HG03064 (cell line): Measurements from ENCODE around the gene ARFIP1.
A peak's percentile ranks its signal among the peaks of the same experiment; 100 is the strongest.
"Not testable (repeated sequence)": the region's sequence is repeated elsewhere in the genome, so short reads cannot be mapped to it uniquely, and the experiment has no call there.

Experiments
- ATAC-seq: cut with Tn5 transposase; IDR thresholded peaks from one replicate; pipeline ENCODE4 v1.9.1; 2021; ENCODE audit warnings: low read depth; ENCODE audit not compliant: unreplicated experiment

ARFIP1 gene, protein sequence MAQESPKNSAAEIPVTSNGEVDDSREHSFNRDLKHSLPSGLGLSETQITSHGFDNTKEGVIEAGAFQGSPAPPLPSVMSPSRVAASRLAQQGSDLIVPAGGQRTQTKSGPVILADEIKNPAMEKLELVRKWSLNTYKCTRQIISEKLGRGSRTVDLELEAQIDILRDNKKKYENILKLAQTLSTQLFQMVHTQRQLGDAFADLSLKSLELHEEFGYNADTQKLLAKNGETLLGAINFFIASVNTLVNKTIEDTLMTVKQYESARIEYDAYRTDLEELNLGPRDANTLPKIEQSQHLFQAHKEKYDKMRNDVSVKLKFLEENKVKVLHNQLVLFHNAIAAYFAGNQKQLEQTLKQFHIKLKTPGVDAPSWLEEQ

DNA sequence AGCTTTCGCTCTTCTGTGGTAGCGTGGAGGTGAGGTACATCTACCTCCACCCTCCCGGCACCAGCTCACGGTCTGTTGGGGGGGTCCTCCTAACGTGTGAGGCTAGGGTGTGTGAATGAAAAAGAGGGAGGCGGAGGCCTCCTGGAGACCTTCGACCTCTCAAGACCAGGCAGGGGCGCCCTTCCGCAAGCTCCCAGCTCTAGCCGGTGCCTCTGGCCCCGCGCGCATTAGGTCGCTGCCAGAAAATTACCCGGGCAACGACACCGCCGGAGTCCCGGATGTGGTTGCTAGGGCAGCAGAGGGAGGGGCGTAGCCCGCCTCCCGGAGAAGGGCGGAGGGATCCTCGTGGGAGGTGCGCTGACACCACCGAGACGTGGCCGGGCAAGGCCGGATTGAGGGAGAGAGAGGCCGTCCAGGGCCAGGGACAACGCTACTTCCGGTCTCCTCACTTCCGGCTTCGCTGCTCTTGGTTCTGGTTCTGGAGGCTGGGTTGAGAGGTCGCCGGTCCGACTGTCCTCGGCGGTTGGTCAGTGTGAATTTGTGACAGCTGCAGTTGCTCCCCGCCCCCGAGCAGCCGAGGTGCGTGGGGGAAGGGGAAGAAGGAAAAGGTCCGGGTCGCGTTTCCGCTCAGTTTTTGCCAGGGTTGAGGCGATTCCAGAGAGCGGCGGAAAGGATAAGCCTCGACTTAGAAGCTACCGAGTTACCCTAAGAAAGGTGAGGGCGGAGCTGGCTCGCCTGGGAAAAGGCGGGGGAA, at the start of gene ARFIP1, which contains the start of gene TIGD4:
Gene ARFIP1 (plus strand): TSS at position 442 of the 754 bp plus-strand sequence. CDS start 49,680 bp downstream, outside the sequence.
Gene TIGD4 (minus strand): TSS at position 218 of the 754 bp plus-strand sequence. CDS start 8,726 bp downstream, outside the sequence.
- ATAC-seq = peak; percentile 88

DNA sequence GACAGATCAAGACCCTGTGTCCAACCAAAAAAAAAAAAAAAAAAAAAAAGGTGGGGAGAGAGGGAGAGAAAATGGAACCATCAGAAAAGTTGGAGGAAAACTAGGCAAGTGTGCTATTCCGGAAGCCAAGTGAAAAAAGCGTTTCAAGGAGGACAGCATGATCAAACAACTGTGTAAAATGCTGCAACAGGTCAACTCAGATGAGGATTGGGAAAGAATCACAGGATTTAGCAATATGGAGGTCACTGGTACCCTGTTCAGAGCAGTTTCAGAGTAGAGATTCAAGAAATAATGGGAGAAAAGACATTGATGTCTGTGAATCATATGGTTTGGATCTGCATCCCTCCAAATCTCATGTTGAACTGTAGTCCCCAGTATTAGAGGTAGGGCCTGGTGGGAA, 47.8 kb upstream of the ARFIP1 start:
- no peak for ATAC-seq

DNA sequence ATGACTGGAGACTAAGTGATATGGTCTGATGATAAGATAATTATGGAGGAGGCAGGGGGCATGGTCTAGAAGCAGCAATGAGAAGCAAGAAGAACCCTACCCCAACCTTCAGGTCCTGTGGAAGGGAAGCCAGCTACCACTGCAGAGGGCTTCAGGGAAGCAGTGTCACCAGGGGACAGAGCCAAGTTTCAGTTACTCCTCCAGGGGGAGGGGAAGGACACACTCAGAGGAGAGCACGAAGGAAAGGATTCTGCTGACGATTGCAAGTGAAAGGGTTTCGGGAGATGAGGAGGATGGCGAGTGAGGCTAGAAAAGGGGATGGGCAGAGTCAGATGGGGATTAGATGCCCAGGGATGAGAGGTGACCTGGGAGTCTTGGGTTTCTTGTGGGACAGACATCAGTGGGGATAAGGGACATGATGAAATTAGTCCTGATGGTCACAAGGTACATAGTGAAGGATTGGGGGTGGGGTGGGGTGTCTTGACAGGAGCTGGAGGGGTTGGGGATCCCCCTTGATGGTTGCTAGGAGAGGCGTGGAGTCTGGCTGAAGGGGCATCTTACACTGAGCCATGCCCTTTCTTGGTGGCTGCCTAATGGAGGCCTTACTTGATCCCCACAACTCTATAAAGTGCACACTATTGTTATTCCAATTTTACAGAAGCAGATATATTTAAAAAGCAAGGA, 45.6 kb upstream of the ARFIP1 start:
- ATAC-seq = no peak

DNA sequence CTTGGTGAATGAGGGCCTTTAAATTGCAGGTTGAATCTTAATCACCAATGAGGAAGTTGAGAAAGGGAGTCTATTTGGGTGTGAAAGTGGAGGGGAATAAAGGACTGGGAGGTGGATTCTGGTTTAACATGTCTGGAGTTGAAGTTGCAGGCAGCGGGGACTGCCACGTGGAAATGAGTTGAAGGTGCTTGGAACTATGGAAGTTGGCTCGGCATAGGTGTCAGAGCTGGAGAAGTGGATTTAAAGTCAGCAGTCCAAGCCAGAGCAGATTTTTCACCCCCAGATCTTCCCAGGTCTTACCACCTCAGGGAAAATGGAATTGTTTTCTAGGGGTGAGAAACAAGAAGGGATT, 45.1 kb upstream of the ARFIP1 start:
- no peak for ATAC-seq

DNA sequence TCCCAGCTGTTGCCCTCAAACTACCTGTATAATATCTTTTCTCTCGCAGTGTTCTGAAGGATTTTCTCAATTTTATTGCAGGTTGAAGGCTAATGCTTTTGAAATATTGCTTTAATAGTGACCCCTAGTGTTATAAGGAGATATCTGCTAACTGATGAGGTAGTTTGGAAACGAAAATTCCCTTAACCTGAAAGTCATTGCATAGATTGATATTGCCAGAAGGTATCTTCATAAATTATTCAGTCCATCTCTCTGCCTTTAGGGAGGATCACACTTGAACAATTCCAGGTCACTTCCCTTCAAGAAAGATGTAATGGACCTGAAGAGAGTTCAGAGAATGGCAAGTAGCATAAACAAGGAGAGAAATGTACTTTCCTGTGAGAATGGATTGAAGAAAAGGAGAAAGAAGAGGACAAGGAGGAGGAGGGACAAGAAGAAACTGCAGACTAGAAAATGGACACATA, 44.3 kb upstream of the ARFIP1 start:
- no peak for ATAC-seq

DNA sequence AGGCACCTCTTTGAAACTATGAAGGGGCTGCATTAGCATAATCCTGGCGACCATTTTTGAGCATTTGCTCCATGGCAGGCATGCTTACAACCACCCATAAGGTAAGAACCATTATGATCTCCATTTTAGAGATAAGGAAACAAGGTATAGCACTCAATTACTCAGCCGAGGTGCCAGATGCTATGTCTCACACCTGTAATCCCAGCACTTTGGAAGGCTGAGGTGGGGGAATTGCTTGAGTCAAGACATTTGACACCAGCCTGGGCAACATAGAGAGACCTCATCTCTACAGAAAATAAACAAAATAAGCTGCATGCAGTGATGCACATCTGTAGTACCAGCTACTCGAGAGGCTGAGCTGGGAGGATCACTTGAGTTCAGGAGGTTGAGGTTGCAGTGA, 43.8 kb upstream of the ARFIP1 start:
- no peak for ATAC-seq

DNA sequence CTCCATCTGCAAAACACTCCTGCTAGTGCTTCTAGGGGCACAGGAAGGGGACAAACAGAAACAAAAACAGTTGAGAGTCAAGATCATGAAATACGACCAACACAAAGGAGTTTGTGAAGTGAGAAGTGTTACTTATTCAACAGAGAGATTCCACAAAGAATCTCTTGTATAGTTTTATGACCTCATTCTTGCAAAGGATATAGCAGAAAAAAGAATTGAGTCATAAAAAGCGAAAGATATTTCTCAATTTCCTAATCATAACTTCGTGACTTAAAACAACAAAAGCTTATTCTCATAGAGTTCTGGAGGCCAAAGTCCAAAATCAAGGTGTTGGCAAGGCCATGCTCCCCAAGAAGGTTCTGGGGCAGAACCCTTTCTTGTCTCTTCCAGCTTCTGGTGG, 40.9 kb upstream of the ARFIP1 start:
- no peak for ATAC-seq

DNA sequence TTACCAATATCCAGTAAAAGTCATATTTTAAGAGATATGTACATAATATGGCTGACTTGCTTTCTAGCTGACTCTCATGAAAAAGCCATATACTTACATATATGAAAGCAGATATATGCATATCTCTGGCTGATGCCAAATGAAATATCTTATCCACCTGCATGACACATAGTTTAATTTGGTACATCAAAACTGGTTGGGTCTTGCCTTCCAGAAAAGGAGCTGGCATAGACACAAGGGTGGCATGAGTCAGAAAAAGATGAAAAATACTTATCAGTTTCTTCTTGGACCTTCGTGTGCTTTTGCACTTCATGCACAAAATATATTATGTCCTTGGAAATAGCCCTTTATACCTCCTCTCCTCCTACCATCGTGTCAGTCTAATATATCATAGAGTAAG, 32.3 kb upstream of the ARFIP1 start:
- ATAC-seq = no peak

DNA sequence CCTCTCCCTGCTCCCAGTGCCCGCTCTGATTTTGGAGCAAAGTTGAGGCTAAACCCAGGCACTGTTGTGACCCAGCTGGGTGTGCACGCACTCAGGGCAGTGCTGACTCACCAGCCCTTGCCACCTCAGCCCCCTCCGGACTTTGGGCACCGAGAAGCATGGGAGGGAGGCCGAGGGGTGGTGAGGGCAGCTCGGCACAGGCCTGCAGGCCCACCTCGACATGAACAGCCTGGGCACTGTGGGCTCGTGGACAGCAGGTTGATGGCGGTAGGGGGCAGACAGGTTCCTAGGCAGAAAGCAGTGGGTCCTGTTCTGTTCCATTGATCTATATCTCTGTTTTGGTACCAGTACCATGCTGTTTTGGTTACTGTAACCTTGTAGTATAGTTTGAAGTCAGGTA, 31.1 kb upstream of the ARFIP1 start:
- ATAC-seq = no peak

DNA sequence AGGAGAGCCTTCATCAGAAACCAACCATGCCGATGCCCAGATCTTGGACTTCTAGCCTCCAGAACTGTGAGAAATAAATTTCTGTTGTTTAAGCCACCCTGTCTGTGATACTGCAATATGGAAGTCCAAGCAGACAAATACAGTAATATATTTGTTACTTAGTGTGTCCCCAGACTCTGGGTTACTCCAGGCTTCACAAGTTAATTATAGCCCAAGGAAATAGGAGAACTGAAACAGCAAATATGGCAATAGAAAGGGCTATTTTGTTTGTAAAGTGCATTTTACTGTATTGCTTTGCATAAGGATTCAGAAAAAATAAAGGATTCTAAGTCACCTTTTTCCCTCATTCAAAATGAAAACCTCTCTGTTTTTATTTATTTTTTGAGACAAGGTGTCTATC, 16.0 kb upstream of the ARFIP1 start:
- no peak for ATAC-seq

DNA sequence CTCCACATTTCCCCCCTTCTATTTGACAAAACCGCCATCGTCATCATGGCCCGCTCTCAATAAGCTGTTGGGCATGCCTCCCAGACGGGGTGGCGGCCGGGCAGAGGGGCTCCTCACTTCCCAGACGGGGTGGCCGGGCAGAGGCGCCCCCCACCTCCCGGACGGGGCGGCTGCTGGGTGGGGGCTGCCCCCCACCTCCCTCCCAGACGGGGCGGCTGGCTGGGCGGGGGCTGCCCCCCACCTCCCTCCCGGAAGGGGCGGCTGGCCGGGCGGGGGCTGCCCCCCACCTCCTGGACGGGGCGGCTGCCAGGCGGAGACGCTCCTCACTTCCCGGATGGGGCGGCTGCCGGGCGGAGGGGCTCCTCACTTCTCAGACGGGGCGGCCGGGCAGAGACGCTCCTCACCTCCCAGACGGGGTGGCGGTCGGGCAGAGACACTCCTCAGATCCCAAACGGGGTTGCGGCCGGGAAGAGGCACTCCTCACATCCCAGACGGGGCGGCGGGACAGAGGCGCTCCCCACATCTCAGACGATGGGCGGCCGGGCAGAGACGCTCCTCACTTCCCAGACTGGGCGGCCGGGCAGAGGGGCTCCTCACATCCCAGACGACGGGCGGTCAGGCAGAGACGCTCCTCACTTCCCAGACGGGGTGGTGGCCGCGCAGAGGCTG, 14.6 kb upstream of the ARFIP1 start:
- ATAC-seq = not testable (repeated sequence)

DNA sequence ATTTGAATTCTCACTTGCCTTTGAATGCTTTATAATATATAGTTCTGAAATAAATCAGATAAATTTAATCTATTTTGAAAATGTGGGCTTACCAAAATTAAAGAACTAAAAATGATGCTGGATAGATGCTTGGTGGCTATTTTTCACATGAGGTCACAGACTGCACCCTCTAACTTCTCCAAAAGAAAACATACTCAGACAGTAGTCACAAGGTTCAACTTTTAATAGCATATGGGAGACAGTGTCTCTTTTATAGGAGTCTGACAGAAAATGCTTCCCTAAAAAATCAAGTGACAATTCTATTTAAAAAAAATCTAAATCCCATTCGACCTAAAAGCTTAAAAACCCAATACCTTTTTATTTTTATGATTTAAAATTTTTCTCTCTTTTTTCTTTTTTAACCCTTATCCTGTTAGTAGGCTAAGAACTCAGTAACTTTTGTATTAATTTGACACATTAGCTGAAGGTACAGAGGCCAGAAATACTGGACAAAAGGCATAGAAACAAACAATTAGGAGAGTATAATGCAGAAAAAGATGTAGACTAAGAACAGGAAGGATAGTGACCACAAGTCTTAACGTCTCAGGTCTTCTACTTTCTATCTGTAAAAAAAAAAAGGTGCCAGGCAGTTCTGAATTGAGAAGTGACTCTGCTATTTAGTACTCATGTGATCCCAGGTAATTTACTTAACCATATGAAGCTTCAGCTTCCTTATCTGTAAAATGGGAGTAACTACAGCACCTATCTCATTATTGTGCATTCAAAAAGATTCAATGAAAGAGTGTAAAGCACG, 7.8 kb upstream of the ARFIP1 start:
- ATAC-seq = peak; percentile 93

DNA sequence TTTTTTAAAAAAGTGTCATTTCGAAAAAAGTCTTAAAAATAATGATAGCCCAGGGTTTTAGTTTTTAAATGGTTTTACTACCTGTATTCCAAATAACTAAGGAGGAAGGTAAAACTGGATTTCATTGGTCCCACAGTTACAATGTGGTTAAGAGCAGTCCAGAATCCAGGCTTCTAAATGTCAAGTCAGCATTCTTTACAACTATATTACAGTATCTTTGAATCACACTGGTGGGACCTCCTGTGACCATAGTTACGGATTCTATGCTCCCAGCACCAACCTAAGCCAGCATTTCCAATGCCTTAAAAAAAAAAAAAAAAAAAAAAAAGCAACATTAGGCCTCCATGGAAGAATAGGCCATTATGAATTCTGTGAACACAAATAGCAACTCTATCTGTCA, 6.4 kb upstream of the ARFIP1 start:
- no peak for ATAC-seq

DNA sequence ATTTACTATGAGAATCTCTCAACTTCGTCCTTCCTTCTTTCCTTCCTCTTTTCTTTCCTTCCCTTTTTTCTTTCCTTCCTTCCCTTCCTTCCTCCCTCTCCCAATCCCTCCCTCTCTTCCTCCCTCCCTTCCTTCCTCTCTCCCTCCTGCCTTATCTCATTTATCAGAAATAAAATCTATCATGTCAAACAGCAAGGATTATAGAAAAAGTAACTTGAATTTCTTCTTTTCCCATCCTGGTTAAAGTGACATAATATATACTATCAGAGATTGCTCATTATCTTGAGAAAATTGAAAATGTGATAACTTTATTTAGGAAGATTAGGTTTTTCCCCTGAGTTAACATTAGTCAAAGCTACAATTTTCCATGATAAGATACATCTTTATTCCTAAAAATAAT, 5.8 kb upstream of the ARFIP1 start:
- ATAC-seq = no peak

DNA sequence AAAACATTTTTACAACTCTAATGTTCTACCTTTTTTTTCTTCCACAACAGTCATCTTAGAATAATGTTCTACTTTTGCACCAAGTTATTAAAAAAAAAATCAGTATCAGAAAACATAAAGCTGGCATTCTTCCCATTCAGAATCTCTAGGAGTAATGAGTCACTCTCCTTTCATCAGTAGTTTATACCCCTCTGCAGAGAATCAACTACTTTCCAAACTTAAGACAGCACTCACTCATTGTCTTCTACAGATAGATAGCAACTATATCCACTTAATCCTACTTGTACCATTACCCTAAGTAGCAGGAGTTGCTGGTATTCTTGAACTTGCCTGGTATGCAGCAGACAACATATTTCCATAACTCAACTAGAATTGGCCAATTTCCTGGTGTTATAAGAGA, 3.4 kb upstream of the ARFIP1 start:
- no peak for ATAC-seq

DNA sequence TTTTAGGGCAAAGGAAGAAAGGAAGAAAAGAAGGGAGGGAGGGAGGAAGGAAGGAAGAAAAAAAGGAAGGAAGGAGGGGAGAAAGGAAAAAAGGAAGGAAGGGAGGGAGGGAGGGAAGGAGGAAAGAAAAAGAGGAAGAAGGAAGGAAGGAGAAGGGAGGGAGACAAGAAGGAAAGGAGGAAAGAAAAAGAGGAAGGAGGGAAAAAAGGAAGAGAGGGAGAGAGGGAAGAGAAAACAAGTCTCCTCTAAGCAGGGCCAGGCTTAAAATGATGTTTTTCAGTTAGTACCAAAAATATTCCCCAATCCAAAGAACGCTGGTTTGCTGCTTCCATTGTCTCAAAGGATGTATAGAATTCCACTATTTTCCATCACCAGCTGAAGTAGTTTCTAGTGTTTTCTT, 2.3 kb upstream of the ARFIP1 start:
- no peak for ATAC-seq

DNA sequence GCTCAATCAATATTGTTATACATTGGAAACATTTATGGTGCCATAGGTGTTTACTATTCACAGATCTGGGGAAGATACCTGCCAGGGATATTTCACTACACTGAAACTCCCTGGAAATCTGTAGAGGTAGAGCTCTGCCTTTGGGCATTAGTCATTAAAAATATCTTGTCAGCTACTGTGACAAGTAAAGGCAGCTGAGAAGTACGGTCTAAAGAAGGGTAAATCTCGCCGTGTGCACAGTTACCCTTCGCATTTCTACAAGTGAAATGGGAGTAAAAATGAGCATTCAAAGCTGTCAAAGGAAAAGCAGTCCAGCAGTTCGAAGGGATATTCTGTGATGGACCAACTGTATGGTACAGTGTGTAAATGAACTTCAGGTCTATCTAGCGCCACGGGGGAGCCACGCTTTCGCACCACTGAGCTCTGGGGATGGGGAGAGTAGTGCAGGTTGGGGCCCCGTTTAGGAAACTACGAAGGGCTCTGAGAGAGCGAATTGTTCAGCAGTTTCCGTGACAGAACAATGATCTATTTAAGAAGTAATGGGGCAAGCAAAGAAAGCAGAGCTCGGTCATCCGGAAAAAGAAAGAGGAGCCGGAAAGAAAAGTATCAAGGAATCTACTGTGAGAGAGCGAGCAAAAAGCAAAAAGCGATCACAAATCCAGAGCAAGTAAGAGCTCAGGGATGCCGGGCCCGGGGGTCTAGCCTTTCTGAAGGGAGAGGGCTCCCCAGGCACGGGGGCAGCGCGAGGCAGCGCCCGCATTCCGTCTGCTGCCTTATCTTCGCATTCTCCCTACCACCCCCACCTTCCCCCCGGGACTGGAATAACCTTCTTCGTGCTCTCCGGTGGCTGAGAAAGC, 870 bp upstream of the ARFIP1 start:
- ATAC-seq = no peak

DNA sequence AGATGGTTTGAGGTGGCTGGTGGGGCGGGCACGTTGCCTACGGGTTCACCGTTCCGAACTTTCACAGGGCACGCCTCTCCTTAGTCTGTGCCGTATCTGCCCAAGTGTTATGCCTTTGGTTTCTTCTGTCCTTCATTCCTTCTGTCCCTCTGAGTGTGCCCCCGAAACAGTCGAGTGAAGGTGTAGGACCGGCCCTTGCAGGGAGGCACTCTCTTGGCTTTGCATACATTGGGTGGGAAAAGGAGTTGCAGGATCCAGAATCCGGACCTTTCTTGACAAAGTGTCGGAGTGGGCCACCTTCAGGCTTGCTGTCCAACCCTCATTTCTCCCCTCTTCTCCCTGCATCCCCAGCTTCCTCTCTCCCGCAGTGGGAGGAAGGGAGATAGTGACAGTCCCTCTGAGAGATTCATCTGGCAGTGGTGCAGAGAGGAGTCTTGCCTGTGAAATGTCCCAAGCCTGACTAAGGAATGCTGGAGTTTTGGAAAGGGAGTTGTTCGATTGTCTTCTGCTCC, 569 bp downstream of the ARFIP1 start:
- peak; percentile 25 for ATAC-seq
